Ascending aorta (tissue), 2 donors: Measurements from ENCODE around the gene C12orf60. TPM values are rescaled to one million over a fixed set of nuclear protein-coding genes. Genes with fewer than 3 reads are reported as not detected.

Source experiments
- DNase-seq, 2 donors: peaks; one replicate each; pipeline ENCODE4 v3.0.0-alpha.2; 2019; ENCODE audit warnings: low spot score in 2 of 2
- H3K27ac ChIP-seq, 2 donors: fragments of 200-600 bp; sonication (generic); one replicate each; pipeline ENCODE4 v1.5.1; 2016 to 2017; ENCODE audit warnings: mild to moderate bottlenecking in 1 of 2
- H3K27me3 ChIP-seq: fragments of 200-600 bp; sonication (generic); one replicate; pipeline ENCODE4 v1.5.1; 2017
- H3K36me3 ChIP-seq, 2 donors: fragments of 200-600 bp; sonication (generic); one replicate each; pipeline ENCODE4 v1.5.1; 2016
- H3K4me1 ChIP-seq, 2 donors: fragments of 200-600 bp; sonication (generic); one replicate each; pipeline ENCODE4 v1.5.1; 2016 to 2017; ENCODE audit warnings: mild to moderate bottlenecking in 1 of 2
- H3K4me3 ChIP-seq, 2 donors: fragments of 200-600 bp; sonication (generic); one replicate each; pipeline ENCODE4 v1.5.1; 2016 to 2017; ENCODE audit warnings: mild to moderate bottlenecking in 1 of 2
- H3K9me3 ChIP-seq, 2 donors: fragments of 200-600 bp; sonication (generic); one replicate each; pipeline ENCODE4 v1.5.1; 2016
- CTCF ChIP-seq, 3 experiments: fragments of 200-600 bp in 2 of 3; fragments of 450-650 bp in 1 of 3; sonication (generic) in 2 of 3; IDR thresholded peaks; one replicate each; pipeline ENCODE4 v1.5.1; 2016 to 2019; ENCODE audit warnings: antibody characterized with exemption in 3 of 3, mild to moderate bottlenecking in 1 of 3, moderate library complexity in 1 of 3
- intact Hi-C: fragments of 100-400 bp; cut with DNase I; formaldehyde crosslinking; loops from one replicate; pipeline ENCODE4 v1.15.1; 2023
- total RNA-seq: library from RNA; depleted of rRNA; stranded (reverse); fragments of >200 nt; gene quantifications from one replicate; pipeline ENCODE4 v1.1.0, GENCODE V29; 2016

C12orf60 gene
- total RNA-seq, 1 donor from 2014 or later = not detected

DNA sequence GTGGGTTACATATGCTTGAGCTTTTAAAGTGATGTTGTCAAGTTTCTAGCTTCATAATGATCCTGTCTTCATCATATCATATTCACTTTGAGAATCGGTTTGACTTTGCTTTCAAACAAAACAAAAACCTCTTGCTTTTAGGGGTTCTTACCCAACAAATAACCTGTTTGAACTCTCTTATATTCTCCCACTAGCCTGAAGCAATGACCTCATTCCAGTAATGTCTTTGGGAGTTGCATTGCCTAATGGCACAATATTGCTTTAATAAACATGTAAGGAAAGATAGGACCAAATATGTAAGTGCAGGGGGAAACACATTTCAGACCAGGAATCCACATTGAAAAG lies 27.9 kb upstream of the C12orf60 start:
- Histone ChIP-seq H3K9me3 (no peaks in the 10 kb centered on the region), H3K4me3 (peak overlapping the region; percentile 78 to 87), H3K27ac (peak overlapping the region; percentile 99), H3K4me1 (peaks cover 0 to 15% of the 10 kb centered on the region in 2 donors), H3K36me3 (no peaks in the 10 kb centered on the region), H3K27me3 (no peaks in the 10 kb centered on the region)
- TF ChIP-seq CTCF (IDR thresholded peaks at IDR 0.05) = no peak
- intact Hi-C loops = loop anchor here (2.0 to 10.0 kb wide), 6 partner anchors 27 to 1883 kb away; partner anchors contain the start of genes C12orf60, GPRC5A, MGP and WBP11
- no peak for DNase-seq

GRCh38 chr12:14776236-14776961 lies 27.1 kb upstream of the C12orf60 start:
- DNase-seq = no peak
- Histone ChIP-seq H3K27me3 (no peaks in the 10 kb centered on the region), H3K27ac (peak overlapping the region; percentile 99), H3K4me1 (peaks cover 0 to 16% of the 10 kb centered on the region in 2 donors), H3K36me3 (no peaks in the 10 kb centered on the region), H3K4me3 (peak overlapping the region; percentile 78 to 87), H3K9me3 (no peaks in the 10 kb centered on the region)
- TF ChIP-seq CTCF (IDR thresholded peaks at IDR 0.05) = peak in 1 of 3 experiments; percentile 17
- intact Hi-C loops = loop anchor here (2.0 to 10.0 kb wide), 5 partner anchors 68 to 1884 kb away; partner anchors contain the start of gene GPRC5A

- Histone ChIP-seq H3K27me3 (no peaks in the 10 kb centered on the region), H3K4me3 (peak overlapping the region; percentile 78 to 87)
These were observed 26.2 kb upstream of the C12orf60 start for GRCh38 chr12:14777271-14777670.

GRCh38 chr12:14779834-14780233 lies 23.6 kb upstream of the C12orf60 start:
- intact Hi-C loops = loop anchor here (5.0 to 10.0 kb wide), 4 partner anchors 215 to 1888 kb away; partner anchors contain the start of gene GPRC5A
- H3K4me3 ChIP-seq = no peak overlapping the region
- no peaks in the 10 kb centered on the region for H3K9me3 ChIP-seq
- no peak overlapping the region for H3K27ac ChIP-seq
- H3K4me1 ChIP-seq = peaks cover 0 to 11% of the 10 kb centered on the region in 2 donors
- H3K36me3 ChIP-seq = peaks cover 0 to 8% of the 10 kb centered on the region in 2 donors
- no peak for TF ChIP-seq CTCF (IDR thresholded peaks at IDR 0.05)
- no peaks in the 10 kb centered on the region for H3K27me3 ChIP-seq
- no peak for DNase-seq

More at GRCh38 chr12:14777271-14777670, 26.2 kb upstream of the C12orf60 start:
- Histone ChIP-seq H3K9me3 (no peaks in the 10 kb centered on the region), H3K4me1 (peaks cover 0 to 11% of the 10 kb centered on the region in 2 donors), H3K36me3 (no peaks in the 10 kb centered on the region), H3K27ac (peak overlapping the region; percentile 99)
- DNase-seq = no peak
- no peak for TF ChIP-seq CTCF (IDR thresholded peaks at IDR 0.05)
- intact Hi-C loops = loop anchor here (2.0 to 10.0 kb wide), 5 partner anchors 68 to 1885 kb away; partner anchors contain the start of gene GPRC5A

- intact Hi-C loops = no loop called here
- Histone ChIP-seq H3K36me3 (peaks cover 4 to 15% of the 10 kb centered on the region in 2 donors), H3K9me3 (no peaks in the 10 kb centered on the region), H3K27me3 (no peaks in the 10 kb centered on the region), H3K4me3 (no peak overlapping the region), H3K4me1 (peaks cover 0 to 11% of the 10 kb centered on the region in 2 donors), H3K27ac (no peak overlapping the region)
- no peak for DNase-seq
- no peak for TF ChIP-seq CTCF (IDR thresholded peaks at IDR 0.05)
These were observed 22.6 kb upstream of the C12orf60 start for GRCh38 chr12:14780859-14781258.
